Kidney (tissue), 14 donors: ENCODE results near the gene ILKAP. TPM values are rescaled to one million over a fixed set of nuclear protein-coding genes. Genes with fewer than 3 reads are reported as not detected.

ENCODE experiments used
- DNase-seq, 5 donors: peaks; one replicate each; pipeline ENCODE4 v3.0.0-alpha.2; 2013 to 2020
- FAIRE-seq: peaks from 2 replicates; lab custom pipeline; 2012; peaks lifted over from hg19 to GRCh38; lab: Jason Lieb, UNC
- H3K27ac ChIP-seq, 2 donors: one replicate each; pipeline ENCODE4 v1.7.0; 2013; ENCODE audit warnings: low read depth in 2 of 2, low read length in 2 of 2, inconsistent platforms in 1 of 2
- H3K27me3 ChIP-seq: one replicate; pipeline ENCODE4 v1.7.1; 2013; ENCODE audit warnings: low read length, inconsistent platforms; ENCODE audit not compliant: control insufficient read depth, insufficient read depth
- H3K36me3 ChIP-seq, 3 donors: one replicate each; pipeline versions ENCODE4 v1.7.0 to v1.7.1; 2013; ENCODE audit warnings: low read length in 3 of 3, control low read depth in 1 of 3, inconsistent platforms in 1 of 3; ENCODE audit not compliant: insufficient read depth in 3 of 3, control insufficient read depth in 2 of 3
- H3K4me1 ChIP-seq, 3 donors: one replicate each; pipeline versions ENCODE4 v1.7.0 to v1.7.1; 2013; ENCODE audit warnings: low read length in 3 of 3, inconsistent platforms in 1 of 3, low read depth in 1 of 3; ENCODE audit not compliant: control insufficient read depth in 2 of 3, insufficient read depth in 2 of 3
- H3K4me3 ChIP-seq, 3 donors: one replicate each; pipeline versions ENCODE4 v1.7.0 to v1.8.1; 2013; ENCODE audit warnings: low read length in 3 of 3, control low read depth in 1 of 3, inconsistent platforms in 1 of 3
- H3K9ac ChIP-seq, 3 donors: one replicate each; pipeline versions ENCODE4 v1.7.0 to v1.7.1; 2013; ENCODE audit warnings: low read length in 3 of 3, control low read depth in 1 of 3, inconsistent platforms in 1 of 3
- H3K9me3 ChIP-seq, 3 donors: one replicate each; pipeline versions ENCODE4 v1.7.0 to v1.7.1; 2013; ENCODE audit warnings: low read length in 3 of 3, control low read depth in 1 of 3, inconsistent platforms in 1 of 3; ENCODE audit not compliant: control insufficient read depth in 2 of 3, insufficient read depth in 1 of 3
- CTCF ChIP-seq: IDR thresholded peaks from 3 replicates; pipeline ENCODE4 v1.5.1; 2012; ENCODE audit warnings: mild to moderate bottlenecking, moderate library complexity, borderline replicate concordance; ENCODE audit not compliant: insufficient read depth; ENCODE audit errors: extremely low read depth
- intact Hi-C: fragments of 100-400 bp; cut with DNase I; formaldehyde crosslinking; loops from one replicate; pipeline ENCODE4 v1.11.1; 2022
- polyA plus RNA-seq: library from polyadenylated mRNA; stranded (reverse); fragments of 350-450 nt; fragmentation: Illumina TruSeq; extraction: RNeasy Lipid Tissue Mini Kit (QIAGEN cat#74804); gene quantifications from one replicate; pipeline ENCODE4 v1.2.3, GENCODE V29; 2014; ENCODE audit warnings: low read depth, low replicate concordance; ENCODE audit not compliant: insufficient read depth
- total RNA-seq: library from RNA; stranded (reverse); fragmentation: NEBNext Ultra II Directional; extraction: Animal tissue kit (Norgen Biotek cat#: 25700); gene quantifications from one replicate; pipeline ENCODE4 v1.2.1, GENCODE V29; 2021
- donor health status: control.
- donor health status: control.
- donor health status: control.
- donor health status: control.
- donor health status: control.
- donor health status: DM: yes; HTN: yes; CAD: no.
- donor health status: Normal renal cell carcinoma (clear cell type).

The ILKAP gene
- total and polyA plus RNA-seq, 2 donors from 2014 or later, result 38.4 to 47.7 TPM

DNA sequence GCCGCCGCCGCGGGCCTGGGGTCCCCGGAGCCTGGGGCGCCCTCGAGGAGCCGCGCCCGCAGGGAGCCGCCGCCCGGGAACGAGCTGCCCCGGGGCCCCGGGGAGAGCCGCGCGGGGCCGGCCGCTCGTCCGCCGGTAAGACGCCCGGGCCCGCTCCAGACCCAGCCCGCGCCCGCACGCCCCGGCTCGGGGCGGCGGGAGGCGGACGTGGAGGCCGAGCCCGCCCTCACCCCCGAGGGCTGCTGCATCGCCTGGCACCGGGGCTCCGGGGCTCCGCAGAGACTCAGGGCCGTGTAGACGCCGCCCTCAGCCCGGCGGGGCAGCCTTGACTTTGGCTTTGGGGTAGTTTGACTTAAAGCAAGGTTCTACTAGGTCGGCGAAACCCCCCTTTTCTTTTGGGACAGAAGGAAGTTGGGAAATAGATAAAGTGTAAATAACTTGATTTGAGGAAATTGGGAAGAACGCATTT lies 44.4 kb downstream of the ILKAP start:
- no peaks in the 10 kb centered on the region for H3K9me3 ChIP-seq
- intact Hi-C loops, result no loop called here
- no peaks in the 10 kb centered on the region for H3K36me3 ChIP-seq
- H3K27me3 ChIP-seq, result no peaks in the 10 kb centered on the region
- no peaks in the 10 kb centered on the region for H3K4me1 ChIP-seq
- DNase-seq, result peak in 2 of 5 donors; percentile 58 to 73
- no peak for TF ChIP-seq CTCF
- no peak overlapping the region for H3K9ac ChIP-seq
- no peak overlapping the region for H3K4me3 ChIP-seq
- no peak for FAIRE-seq
- H3K27ac ChIP-seq, result no peak overlapping the region

DNA sequence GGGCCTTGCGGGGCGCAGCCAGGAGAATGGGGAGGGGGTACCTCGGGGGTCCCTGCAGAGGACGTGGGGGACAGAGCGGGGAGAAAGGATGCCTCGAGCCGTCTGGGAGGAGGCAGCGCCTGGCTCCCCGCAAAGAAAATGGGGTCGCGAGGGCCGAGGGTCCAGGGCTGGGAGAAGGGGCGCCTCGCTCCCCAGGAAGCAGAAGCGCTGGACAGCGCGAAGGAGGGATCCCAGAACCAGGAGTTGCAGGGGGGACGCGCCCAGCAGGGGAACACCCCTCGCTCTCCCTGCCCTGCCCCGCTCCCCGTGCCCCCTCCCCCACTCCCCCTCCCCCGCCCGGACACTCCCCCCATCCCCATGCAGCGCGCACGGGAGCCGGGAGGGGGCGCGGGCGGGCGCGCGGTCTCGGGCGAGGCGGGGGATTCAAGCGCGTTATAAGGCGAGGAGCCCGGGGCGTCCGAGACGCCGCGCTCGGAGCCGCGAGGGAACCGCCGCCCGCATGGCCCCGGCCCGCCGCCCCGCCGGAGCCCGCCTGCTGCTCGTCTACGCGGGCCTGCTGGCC lies 44.9 kb downstream of the ILKAP start, which contains the start of gene ERFE:
Gene ERFE (plus strand): TSS at position 462 of the 562 bp plus-strand sequence. CDS start 38 bp downstream, at position 500.
- intact Hi-C loops, result no loop called here
- no peaks in the 10 kb centered on the region for H3K27me3 ChIP-seq
- no peak for FAIRE-seq
- DNase-seq, result peak in 4 of 5 donors; percentile 68 to 84 (median 76)
- H3K9me3 ChIP-seq, result no peaks in the 10 kb centered on the region
- H3K4me1 ChIP-seq, result no peaks in the 10 kb centered on the region
- no peaks in the 10 kb centered on the region for H3K36me3 ChIP-seq
- no peak within 1 kb of the TSS for H3K27ac ChIP-seq
- H3K9ac ChIP-seq, result no peak within 1 kb of the TSS
- TF ChIP-seq CTCF, result peak; percentile 15
- no peak within 1 kb of the TSS for H3K4me3 ChIP-seq

DNA sequence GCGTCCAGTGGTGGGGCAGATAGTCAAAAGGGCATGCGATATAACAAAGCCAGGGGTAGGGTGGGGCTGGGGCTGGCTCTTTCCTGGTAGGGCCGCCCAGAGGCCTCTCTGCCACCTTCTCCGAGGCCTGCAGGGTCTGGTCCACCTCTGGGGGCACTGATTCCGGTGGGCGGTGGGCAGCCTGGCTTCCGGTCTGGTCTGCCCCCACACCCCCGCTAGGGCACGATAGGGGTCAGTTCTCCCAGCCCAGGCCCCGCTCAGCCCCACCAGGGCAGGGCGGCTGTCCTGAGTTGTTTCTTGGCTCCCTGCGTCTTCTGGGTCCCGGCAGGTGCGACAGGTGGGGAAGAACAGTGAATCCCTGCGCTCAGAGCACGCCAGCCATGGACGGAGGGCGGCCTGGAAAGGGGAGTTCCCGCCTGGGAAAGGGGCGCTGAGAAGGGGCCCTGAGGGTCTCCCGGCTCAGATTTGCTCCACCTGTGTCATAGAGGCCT lies 45.4 kb downstream of the ILKAP start:
- intact Hi-C loops, result no loop called here
- no peaks in the 10 kb centered on the region for H3K9me3 ChIP-seq
- no peak overlapping the region for H3K9ac ChIP-seq
- no peak for TF ChIP-seq CTCF
- H3K4me1 ChIP-seq, result no peaks in the 10 kb centered on the region
- H3K36me3 ChIP-seq, result no peaks in the 10 kb centered on the region
- no peaks in the 10 kb centered on the region for H3K27me3 ChIP-seq
- no peak overlapping the region for H3K4me3 ChIP-seq
- DNase-seq (peak in 2 of 5 donors; percentile 65 to 77), FAIRE-seq (no peak)
- H3K27ac ChIP-seq, result no peak overlapping the region
